HG03439 (cell line): ENCODE results near the gene MRPL19.

Experiments
- ATAC-seq: cut with Tn5 transposase; IDR thresholded peaks from one replicate; pipeline ENCODE4 v1.9.1; 2021; ENCODE audit warnings: mild to moderate bottlenecking, moderate library complexity; ENCODE audit not compliant: unreplicated experiment

Gene MRPL19

GRCh38 chr2:75614162-75614651 lies 32.4 kb upstream of the MRPL19 start:
- no peak for ATAC-seq

DNA sequence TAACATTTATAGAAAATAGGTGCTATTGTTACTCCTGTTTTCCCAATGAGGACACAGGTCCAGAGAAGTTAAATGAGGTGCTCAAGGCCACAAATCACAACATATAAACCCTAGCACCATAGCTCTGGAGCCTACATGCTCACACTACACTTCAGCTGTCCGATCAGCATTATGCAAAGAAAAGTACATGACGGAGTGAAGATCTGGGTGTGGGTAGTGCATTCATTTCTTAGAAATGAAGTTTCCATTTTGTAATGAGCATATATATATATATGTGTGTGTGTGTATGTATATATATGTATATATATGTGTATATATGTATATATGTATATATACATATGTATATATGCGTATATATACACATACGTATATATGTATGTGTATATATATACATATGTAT lies 30.2 kb upstream of the MRPL19 start:
- ATAC-seq: no peak

GRCh38 chr2:75616933-75617332 lies 29.6 kb upstream of the MRPL19 start:
- no peak for ATAC-seq

DNA sequence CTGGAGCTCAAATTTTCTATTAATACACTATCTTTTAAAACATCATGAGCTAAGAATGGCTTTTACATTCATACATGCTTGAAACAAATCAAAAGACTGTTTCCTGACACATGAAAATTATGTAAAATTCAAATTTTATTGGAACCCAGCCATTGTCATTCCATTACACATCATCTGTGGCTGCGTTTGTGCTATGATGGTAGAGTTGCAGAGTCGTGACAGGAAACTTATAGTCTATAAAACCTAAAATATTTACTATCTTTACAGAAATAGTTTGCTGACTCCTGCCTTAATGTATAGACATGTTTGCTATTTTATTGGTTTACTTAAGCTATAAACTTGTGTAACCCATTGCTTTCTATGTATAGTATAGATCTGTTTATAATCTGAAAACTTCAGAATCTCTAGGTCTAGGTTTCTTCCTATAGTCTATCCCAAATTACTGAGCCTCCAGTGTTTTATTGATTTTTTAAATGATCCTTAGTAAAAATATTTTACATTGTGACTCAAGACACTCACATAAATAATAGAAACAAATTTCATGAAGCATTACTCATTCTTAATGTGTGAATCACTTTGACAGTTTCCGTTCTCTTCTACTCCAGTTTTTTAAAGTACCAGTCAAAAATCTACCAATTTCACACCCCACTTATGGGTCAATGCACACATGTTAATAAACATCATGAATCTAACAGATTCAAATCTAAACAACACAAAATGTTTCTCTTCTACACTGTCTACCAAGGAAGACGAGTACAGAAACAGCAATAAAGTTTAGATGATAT lies 26.4 kb upstream of the MRPL19 start:
- ATAC-seq: no peak

- ATAC-seq: no peak
These were observed 25.4 kb upstream of the MRPL19 start for GRCh38 chr2:75621228-75621627.

DNA sequence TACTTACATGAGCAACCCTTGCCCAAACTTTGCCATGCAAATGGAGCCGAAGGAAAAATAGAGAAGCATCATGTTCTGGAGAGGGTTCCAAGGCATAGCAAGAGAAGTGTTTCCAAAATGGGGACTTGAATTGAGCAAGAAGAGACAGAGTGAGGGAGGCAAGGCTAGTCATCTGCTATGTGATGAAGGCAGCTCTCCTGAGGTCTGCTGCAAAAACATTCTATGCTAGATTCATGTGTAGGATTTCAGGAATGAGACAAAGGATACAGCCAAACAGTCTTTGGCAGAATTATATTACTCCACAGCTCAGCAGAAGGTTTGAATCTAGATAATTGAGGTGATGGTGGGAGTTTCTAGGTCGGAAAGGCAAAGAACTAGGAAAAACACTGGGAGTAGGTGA lies 24.1 kb upstream of the MRPL19 start:
- ATAC-seq: no peak

DNA sequence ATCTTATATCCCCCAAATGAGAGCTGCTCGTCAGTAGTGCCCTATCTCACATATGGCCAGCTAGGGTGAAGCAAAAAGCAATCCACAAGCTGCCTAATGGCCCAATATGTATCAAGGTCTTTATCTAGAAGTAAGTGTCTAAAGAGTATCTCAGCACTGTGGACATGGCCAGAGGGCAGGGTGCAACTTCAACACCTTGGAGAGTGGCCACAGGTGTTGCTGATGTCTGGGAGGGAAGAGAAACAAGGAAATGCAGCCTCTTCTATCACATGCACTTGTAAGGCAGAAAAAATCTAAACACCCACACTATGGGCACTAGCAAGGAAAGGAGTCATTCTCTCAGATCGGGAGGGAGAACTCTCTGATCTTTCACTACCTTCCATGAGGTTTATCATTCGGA lies 23.7 kb upstream of the MRPL19 start:
- ATAC-seq: no peak

DNA sequence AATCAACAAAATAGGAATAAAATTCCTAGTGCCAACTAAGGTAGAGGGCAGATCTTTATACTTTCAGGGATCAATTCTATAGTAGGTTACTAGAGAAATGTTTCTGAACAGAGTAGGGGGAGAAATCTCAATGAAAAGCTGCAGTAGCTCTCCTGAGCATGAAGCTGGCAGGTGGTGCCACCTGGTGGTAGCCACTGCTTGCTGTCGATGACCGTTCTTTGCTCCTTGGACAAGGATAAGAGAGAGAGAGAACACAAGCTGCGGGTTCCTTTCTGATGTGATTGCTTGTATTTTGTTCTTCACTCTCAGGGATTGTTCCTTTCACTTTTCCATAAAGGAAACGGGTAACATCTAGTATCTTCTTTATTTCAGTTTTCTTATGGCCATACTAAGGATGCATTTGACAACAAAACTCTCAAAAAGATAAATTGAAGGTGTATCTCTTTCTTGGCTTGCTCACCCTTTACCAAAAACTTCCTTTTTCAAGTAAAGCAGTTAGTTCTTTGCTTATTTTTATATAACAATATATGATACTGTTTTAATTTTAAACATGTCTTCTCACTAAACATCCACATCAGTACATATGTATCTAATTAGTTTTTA lies 18.6 kb upstream of the MRPL19 start:
- ATAC-seq: peak; percentile 81

- ATAC-seq: no peak
These were observed 14.4 kb upstream of the MRPL19 start for GRCh38 chr2:75632091-75632701.

DNA sequence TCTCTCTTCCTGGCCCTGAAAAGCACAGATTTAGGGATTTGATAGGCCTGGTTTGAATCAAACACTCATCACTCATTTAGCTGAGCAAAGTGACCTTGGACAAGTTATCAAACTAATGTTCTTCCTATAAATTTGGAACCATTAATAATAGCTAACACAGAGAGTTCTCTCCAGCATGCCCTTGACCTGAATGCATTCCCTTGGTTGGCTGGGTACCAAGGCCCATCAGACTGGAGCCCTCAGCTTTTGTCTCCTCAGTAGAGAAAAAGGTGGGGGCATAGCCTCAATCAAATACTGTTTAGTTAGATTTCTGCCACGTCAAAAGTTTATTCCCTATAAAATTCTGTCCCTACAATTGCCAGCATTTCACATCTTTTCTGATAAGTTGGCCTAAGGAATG lies 13.8 kb upstream of the MRPL19 start:
- no peak for ATAC-seq

- ATAC-seq: no peak
These were observed 13.0 kb upstream of the MRPL19 start for GRCh38 chr2:75633620-75634019.

DNA sequence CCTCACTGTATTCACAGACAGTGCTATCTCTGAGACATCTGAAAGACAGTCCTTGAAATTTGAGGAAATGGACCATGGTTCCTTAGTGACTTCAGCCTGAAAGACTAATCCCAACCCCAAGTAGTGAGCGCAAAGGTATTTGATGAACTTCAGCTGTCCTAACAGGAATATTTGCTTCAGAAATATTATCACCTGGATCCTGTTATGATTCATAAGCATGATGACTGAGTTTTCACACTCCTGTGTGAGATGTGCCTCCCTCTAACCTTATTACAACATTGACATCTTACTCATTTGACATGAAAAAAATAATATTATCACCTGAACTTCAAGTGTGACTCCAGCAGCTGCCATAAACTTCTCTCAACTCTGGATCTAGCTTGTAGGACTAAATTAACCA lies 11.6 kb upstream of the MRPL19 start:
- no peak for ATAC-seq

DNA sequence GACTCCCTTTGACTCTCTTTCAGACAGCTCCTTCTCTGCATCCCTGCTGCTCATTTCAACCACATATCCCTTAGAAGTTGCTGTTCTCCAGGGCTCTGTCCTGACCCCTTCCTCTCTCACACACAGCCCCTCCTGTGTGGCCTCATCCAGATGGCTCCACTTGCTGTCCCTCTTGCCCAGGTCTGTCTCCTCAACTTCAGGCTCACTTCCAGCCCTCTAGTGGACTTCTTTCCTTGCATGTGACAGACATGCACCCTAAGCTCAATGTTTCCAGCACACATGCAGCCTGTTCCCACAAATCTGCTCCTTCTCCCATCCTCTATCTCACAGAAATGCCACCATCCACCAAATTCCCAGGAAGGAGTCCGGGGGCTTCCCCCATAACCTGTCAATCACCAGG lies 9.0 kb upstream of the MRPL19 start:
- ATAC-seq: no peak

DNA sequence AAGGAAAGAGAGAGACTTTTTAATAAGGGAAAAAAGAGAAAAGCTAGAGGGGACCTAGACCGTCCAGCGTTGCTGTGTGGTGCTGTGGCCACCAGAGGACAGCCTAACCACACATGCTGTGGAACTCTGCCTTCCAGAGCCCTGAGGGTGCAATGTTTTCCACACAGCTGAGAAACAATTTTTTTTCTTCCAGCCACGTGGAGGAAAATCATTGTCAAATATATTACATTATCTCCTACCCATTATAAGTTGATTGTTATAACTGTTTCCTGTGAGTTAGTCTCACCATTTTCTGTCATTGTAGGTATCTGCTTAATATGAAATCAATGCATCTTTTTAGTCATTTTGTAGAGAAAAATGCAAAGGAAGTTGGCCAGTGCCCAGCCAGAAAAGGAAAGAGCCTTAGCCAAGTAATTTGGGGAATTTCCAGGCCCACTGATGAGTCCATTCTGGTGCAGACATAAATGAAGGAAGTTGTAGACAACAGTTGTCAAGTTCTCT lies 5.9 kb upstream of the MRPL19 start:
- ATAC-seq: peak; percentile 93

- no peak for ATAC-seq
These were observed 5.0 kb upstream of the MRPL19 start for GRCh38 chr2:75641587-75641986.

GRCh38 chr2:75643980-75644379 lies 2.6 kb upstream of the MRPL19 start:
- ATAC-seq: no peak

GRCh38 chr2:75645643-75646042 lies 940 bp upstream of the MRPL19 start:
- no peak for ATAC-seq

DNA sequence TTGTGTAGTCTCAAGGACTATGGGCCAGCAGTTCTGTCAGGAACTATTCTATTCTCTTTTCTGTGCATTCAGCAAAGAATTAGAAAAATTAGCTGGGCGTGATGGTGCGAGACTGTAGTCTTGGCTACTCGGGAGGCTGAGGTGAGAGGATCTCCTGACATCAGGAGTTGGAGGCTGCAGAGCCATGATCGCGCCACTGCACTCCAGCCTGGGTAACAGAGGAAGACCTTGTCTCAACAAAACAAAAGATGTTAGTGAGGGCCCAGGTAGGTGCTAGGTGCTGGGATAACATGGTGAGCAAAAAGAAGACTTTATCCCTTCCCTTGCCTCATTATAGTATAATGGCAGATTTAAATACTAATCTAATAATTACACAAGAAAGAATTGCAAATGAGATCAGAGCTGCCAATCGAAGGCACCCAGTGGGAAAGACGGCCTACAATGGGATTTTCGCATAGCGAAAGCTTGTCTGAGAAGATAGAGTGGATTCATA lies 447 bp upstream of the MRPL19 start:
- ATAC-seq: peak; percentile 5

DNA sequence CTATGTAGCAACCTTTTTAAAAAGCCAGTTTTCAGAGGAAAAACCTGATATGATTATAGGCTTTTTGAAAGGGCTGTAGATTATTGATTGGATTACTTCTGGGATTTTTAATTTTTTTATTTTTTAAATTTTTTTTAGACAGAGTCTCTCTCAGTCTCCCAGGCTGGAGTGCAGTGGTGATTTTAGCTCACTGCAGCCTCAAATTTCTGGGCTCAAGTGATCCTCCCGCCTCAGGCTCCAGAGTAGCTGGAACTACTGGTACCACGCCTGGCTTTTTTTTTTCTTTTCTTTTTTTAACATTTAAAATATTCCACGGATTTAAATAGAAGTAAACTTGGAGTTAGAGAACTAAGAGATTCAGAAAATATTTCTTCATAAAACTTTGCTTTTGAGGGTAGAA lies 1.2 kb downstream of the MRPL19 start:
- no peak for ATAC-seq

DNA sequence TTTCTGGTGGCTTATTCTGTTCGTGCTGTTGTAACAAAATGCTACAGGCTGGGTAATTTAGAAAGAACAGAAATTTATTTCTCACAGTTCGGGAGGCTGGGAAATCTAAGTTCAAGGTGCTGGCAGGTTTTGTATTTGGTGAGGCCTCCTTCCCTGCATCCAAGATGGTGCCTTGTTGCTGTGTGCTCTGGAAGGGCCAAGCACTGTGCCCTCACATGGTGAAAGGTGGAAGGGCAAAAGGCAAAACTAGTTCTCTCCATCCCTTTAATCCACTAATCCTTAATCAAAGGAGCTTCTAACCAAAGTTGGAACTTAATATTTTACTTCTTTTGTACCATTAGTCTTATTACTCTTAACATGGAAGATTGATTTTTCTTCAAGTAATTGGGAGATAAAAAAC lies 7.4 kb downstream of the MRPL19 start:
- no peak for ATAC-seq

DNA sequence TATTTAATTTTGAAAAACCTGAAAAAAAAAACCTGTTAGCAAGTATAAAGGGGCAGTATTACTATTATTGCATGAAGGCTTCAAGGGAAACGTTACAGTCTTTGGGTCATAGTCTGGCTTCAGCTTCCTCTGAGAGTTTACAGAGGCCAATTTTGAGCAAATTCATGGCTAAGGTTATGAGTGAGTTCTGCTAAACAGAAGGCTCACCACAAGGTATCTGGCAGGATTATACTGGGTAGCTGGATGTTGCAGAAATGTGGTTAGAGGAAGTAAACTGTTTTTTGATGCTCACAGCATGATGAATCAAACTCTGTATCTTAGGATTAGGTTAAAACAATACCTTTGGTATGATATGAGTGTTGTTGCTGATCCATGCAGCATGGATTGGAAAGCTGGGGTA lies 9.3 kb downstream of the MRPL19 start:
- no peak for ATAC-seq

DNA sequence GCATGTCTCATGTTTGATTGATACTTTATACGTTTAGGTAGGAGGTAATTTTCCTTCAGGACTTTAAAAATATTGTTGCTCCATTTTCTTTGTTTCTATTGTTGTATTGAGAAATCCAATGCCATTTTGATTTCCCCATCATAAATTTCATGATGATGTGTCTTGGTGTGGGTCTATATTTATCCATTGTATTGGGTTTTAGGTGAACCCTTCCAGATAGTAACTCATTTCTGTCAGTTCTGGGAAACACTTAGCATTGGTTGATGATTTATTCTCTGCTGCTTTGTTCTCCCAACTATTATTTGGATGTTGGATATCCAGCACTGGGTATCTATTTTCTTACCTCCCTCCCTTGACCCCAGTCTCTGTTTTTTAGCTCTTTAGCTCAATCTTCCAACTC lies 10.0 kb downstream of the MRPL19 start:
- no peak for ATAC-seq
